ENCODE data around the gene TUB.

The TUB gene

GRCh38 chr11:8038393-8038792 lies 42.6 kb upstream of the TUB start:
- Histone ChIP-seq H3K4me1 (ENCODE audit: insufficient read depth, low read length) (peaks cover 27% of the 10 kb centered on the region), H3K27me3 (ENCODE audit: insufficient read depth, low read length) (no peaks in the 10 kb centered on the region), H2AFZ (ENCODE audit: low read depth, low read length) (no peak overlapping the region), H3K4me3 (ENCODE audit: low read length) (no peak overlapping the region), H3K36me3 (ENCODE audit: insufficient read depth, low read length) (no peaks in the 10 kb centered on the region), H3K9me3 (ENCODE audit: low read length) (no peaks in the 10 kb centered on the region)

- H3K27me3 ChIP-seq (ENCODE audit: insufficient read depth, low read length), result no peaks in the 10 kb centered on the region
- H2AFZ ChIP-seq (ENCODE audit: low read depth, low read length), result no peak overlapping the region
- H3K9me3 ChIP-seq (ENCODE audit: low read length), result no peaks in the 10 kb centered on the region
- no peak overlapping the region for H3K4me3 ChIP-seq (ENCODE audit: low read length)
- peaks cover 23% of the 10 kb centered on the region for H3K4me1 ChIP-seq (ENCODE audit: insufficient read depth, low read length)
- no peaks in the 10 kb centered on the region for H3K36me3 ChIP-seq (ENCODE audit: insufficient read depth, low read length)
Measured at GRCh38 chr11:8038811-8039529, 42.0 kb upstream of the TUB start.

GRCh38 chr11:8039530-8040260 lies 41.3 kb upstream of the TUB start:
- no peak overlapping the region for H2AFZ ChIP-seq (ENCODE audit: low read depth, low read length)
- H3K9me3 ChIP-seq (ENCODE audit: low read length), result no peaks in the 10 kb centered on the region
- no peaks in the 10 kb centered on the region for H3K36me3 ChIP-seq (ENCODE audit: insufficient read depth, low read length)
- no peak overlapping the region for H3K4me3 ChIP-seq (ENCODE audit: low read length)
- no peaks in the 10 kb centered on the region for H3K27me3 ChIP-seq (ENCODE audit: insufficient read depth, low read length)
- peaks cover 23% of the 10 kb centered on the region for H3K4me1 ChIP-seq (ENCODE audit: insufficient read depth, low read length)

- Histone ChIP-seq H3K27me3 (ENCODE audit: insufficient read depth, low read length) (no peaks in the 10 kb centered on the region), H3K4me3 (ENCODE audit: low read length) (no peak overlapping the region), H3K4me1 (ENCODE audit: insufficient read depth, low read length) (peaks cover 23% of the 10 kb centered on the region), H3K9me3 (ENCODE audit: low read length) (no peaks in the 10 kb centered on the region), H2AFZ (ENCODE audit: low read depth, low read length) (no peak overlapping the region), H3K36me3 (ENCODE audit: insufficient read depth, low read length) (no peaks in the 10 kb centered on the region)
Measured at GRCh38 chr11:8040261-8040920, 40.6 kb upstream of the TUB start.

- Histone ChIP-seq H2AFZ (ENCODE audit: low read depth, low read length) (no peak overlapping the region), H3K4me3 (ENCODE audit: low read length) (no peak overlapping the region), H3K27me3 (ENCODE audit: insufficient read depth, low read length) (peaks cover 2% of the 10 kb centered on the region), H3K36me3 (ENCODE audit: insufficient read depth, low read length) (no peaks in the 10 kb centered on the region), H3K9me3 (ENCODE audit: low read length) (no peaks in the 10 kb centered on the region), H3K4me1 (ENCODE audit: insufficient read depth, low read length) (peaks cover 19% of the 10 kb centered on the region)
Measured at GRCh38 chr11:8040921-8041285, 40.1 kb upstream of the TUB start.

GRCh38 chr11:8041576-8041975 lies 39.4 kb upstream of the TUB start:
- Histone ChIP-seq H3K4me3 (ENCODE audit: low read length) (no peak overlapping the region), H3K27me3 (ENCODE audit: insufficient read depth, low read length) (peaks cover 4% of the 10 kb centered on the region), H3K9me3 (ENCODE audit: low read length) (no peaks in the 10 kb centered on the region), H3K36me3 (ENCODE audit: insufficient read depth, low read length) (no peaks in the 10 kb centered on the region), H2AFZ (ENCODE audit: low read depth, low read length) (no peak overlapping the region), H3K4me1 (ENCODE audit: insufficient read depth, low read length) (peaks cover 19% of the 10 kb centered on the region)

- no peaks in the 10 kb centered on the region for H3K9me3 ChIP-seq (ENCODE audit: low read length)
- no peak overlapping the region for H2AFZ ChIP-seq (ENCODE audit: low read depth, low read length)
- H3K4me3 ChIP-seq (ENCODE audit: low read length), result no peak overlapping the region
- H3K27me3 ChIP-seq (ENCODE audit: insufficient read depth, low read length), result peaks cover 4% of the 10 kb centered on the region
- H3K36me3 ChIP-seq (ENCODE audit: insufficient read depth, low read length), result no peaks in the 10 kb centered on the region
- peaks cover 8% of the 10 kb centered on the region for H3K4me1 ChIP-seq (ENCODE audit: insufficient read depth, low read length)
Measured at GRCh38 chr11:8043756-8044155, 37.3 kb upstream of the TUB start.

GRCh38 chr11:8045839-8046238 lies 35.2 kb upstream of the TUB start:
- Histone ChIP-seq H3K36me3 (ENCODE audit: insufficient read depth, low read length) (no peaks in the 10 kb centered on the region), H3K4me1 (ENCODE audit: insufficient read depth, low read length) (no peaks in the 10 kb centered on the region), H3K27me3 (ENCODE audit: insufficient read depth, low read length) (peaks cover 8% of the 10 kb centered on the region), H2AFZ (ENCODE audit: low read depth, low read length) (no peak overlapping the region), H3K9me3 (ENCODE audit: low read length) (no peaks in the 10 kb centered on the region), H3K4me3 (ENCODE audit: low read length) (no peak overlapping the region)

GRCh38 chr11:8047382-8047781 lies 33.6 kb upstream of the TUB start:
- Histone ChIP-seq H3K9me3 (ENCODE audit: low read length) (no peaks in the 10 kb centered on the region), H2AFZ (ENCODE audit: low read depth, low read length) (no peak overlapping the region), H3K4me1 (ENCODE audit: insufficient read depth, low read length) (no peaks in the 10 kb centered on the region), H3K36me3 (ENCODE audit: insufficient read depth, low read length) (no peaks in the 10 kb centered on the region), H3K27me3 (ENCODE audit: insufficient read depth, low read length) (peaks cover 13% of the 10 kb centered on the region), H3K4me3 (ENCODE audit: low read length) (no peak overlapping the region)

GRCh38 chr11:8049084-8049483 lies 31.9 kb upstream of the TUB start:
- no peaks in the 10 kb centered on the region for H3K4me1 ChIP-seq (ENCODE audit: insufficient read depth, low read length)

GRCh38 chr11:8055091-8055835 lies 25.7 kb upstream of the TUB start:
- H3K36me3 ChIP-seq (ENCODE audit: insufficient read depth, low read length), result no peaks in the 10 kb centered on the region
- peaks cover 13% of the 10 kb centered on the region for H3K27me3 ChIP-seq (ENCODE audit: insufficient read depth, low read length)
- H3K4me1 ChIP-seq (ENCODE audit: insufficient read depth, low read length), result peaks cover 9% of the 10 kb centered on the region
- H2AFZ ChIP-seq (ENCODE audit: low read depth, low read length), result no peak overlapping the region
- H3K9me3 ChIP-seq (ENCODE audit: low read length), result no peaks in the 10 kb centered on the region
- no peak overlapping the region for H3K4me3 ChIP-seq (ENCODE audit: low read length)

More at GRCh38 chr11:8049084-8049483, 31.9 kb upstream of the TUB start:
- H3K4me3 ChIP-seq (ENCODE audit: low read length), result no peak overlapping the region
- H3K27me3 ChIP-seq (ENCODE audit: insufficient read depth, low read length), result peaks cover 13% of the 10 kb centered on the region
- H2AFZ ChIP-seq (ENCODE audit: low read depth, low read length), result no peak overlapping the region
- H3K36me3 ChIP-seq (ENCODE audit: insufficient read depth, low read length), result no peaks in the 10 kb centered on the region
- no peaks in the 10 kb centered on the region for H3K9me3 ChIP-seq (ENCODE audit: low read length)

GRCh38 chr11:8055836-8056526 lies 25.0 kb upstream of the TUB start:
- Histone ChIP-seq H2AFZ (ENCODE audit: low read depth, low read length) (no peak overlapping the region), H3K9me3 (ENCODE audit: low read length) (no peaks in the 10 kb centered on the region), H3K4me1 (ENCODE audit: insufficient read depth, low read length) (peaks cover 9% of the 10 kb centered on the region), H3K27me3 (ENCODE audit: insufficient read depth, low read length) (peaks cover 8% of the 10 kb centered on the region), H3K36me3 (ENCODE audit: insufficient read depth, low read length) (no peaks in the 10 kb centered on the region), H3K4me3 (ENCODE audit: low read length) (no peak overlapping the region)
